SK-N-SH treated with all-trans-retinoic acid at 6 μM for 48 hours (cell line): ENCODE data around the gene SGTA.

Source experiments
- ARNTL ChIP-seq: fragments of 450-650 bp; formaldehyde crosslinking; IDR thresholded peaks from 2 replicates; pipeline ENCODE4 v1.5.0; 2020; ENCODE audit warnings: low read depth, mild to moderate bottlenecking, moderate library complexity, borderline replicate concordance
- CSDC2 ChIP-seq: fragments of 250-450 bp; sonication (Bioruptor Pico); IDR thresholded peaks from 2 replicates; pipeline ENCODE4 v1.5.0; 2020; ENCODE audit warnings: mild to moderate bottlenecking, moderate library complexity
- ISL1 ChIP-seq: fragments of 250-450 bp; sonication (Bioruptor Pico); IDR thresholded peaks from 2 replicates; pipeline ENCODE4 v2.1.2; 2022; ENCODE audit warnings: mild to moderate bottlenecking, moderate library complexity
- PPARA ChIP-seq: fragments of 250-450 bp; sonication (Bioruptor Pico); IDR thresholded peaks from 2 replicates; pipeline ENCODE4 v1.5.0; 2020; ENCODE audit warnings: mild to moderate bottlenecking, borderline replicate concordance
- RARB ChIP-seq: fragments of 250-450 bp; sonication (Bioruptor Pico); IDR thresholded peaks from 2 replicates; pipeline ENCODE4 v1.8.0; 2021; ENCODE audit warnings: mild to moderate bottlenecking, moderate library complexity
- ZFP30 ChIP-seq: fragments of 450-650 bp; formaldehyde crosslinking; IDR thresholded peaks from 2 replicates; pipeline ENCODE4 v1.5.0; 2022; ENCODE audit warnings: mild to moderate bottlenecking, moderate library complexity

GRCh38 chr19:2733930-2734588 lies 49.0 kb downstream of the SGTA start:
- TF ChIP-seq ARNTL (CRISPR knock-in tag): no peak
- TF ChIP-seq PPARA (CRISPR knock-in tag): no peak
- no peak for TF ChIP-seq ISL1 (CRISPR knock-in tag)
- no peak for TF ChIP-seq RARB (CRISPR knock-in tag)
- TF ChIP-seq ZFP30: no peak
- TF ChIP-seq CSDC2 (CRISPR knock-in tag): no peak
